ENCODE results near the gene ZNF385B. TPM values are rescaled to one million over a fixed set of nuclear protein-coding genes. Genes with fewer than 3 reads are reported as not detected.
"Not testable (repeated sequence)": the region's sequence is repeated elsewhere in the genome, so short reads cannot be mapped to it uniquely, and the experiment has no call there.

ZNF385B gene
- total RNA-seq, 1 donor from 2014 or later: not detected

- Mint-ChIP-seq H3K27me3 (ENCODE audit: insufficient read depth) (peaks cover 4% of the 10 kb centered on the region), H3K36me3 (ENCODE audit: low read depth) (no peaks in the 10 kb centered on the region), H3K9me3 (peaks cover 10% of the 10 kb centered on the region), H3K27ac (no peak overlapping the region), H3K4me3 (no peak overlapping the region), H3K4me1 (ENCODE audit: low read depth) (no peaks in the 10 kb centered on the region)
- no peak for DNase-seq (ENCODE audit: low spot score)
- intact Hi-C loops (cut with micrococcal nuclease): no loop called here
Observed at GRCh38 chr2:179461420-179461819, 400.0 kb downstream of the ZNF385B start.

GRCh38 chr2:179460181-179460929 lies 401.1 kb downstream of the ZNF385B start:
- intact Hi-C loops (cut with micrococcal nuclease): no loop called here
- H3K27me3 Mint-ChIP-seq (ENCODE audit: insufficient read depth): peaks cover 4% of the 10 kb centered on the region
- no peaks in the 10 kb centered on the region for H3K36me3 Mint-ChIP-seq (ENCODE audit: low read depth)
- no peak overlapping the region for H3K4me3 Mint-ChIP-seq
- peaks cover 10% of the 10 kb centered on the region for H3K9me3 Mint-ChIP-seq
- no peak for DNase-seq (ENCODE audit: low spot score)
- H3K27ac Mint-ChIP-seq: no peak overlapping the region
- no peaks in the 10 kb centered on the region for H3K4me1 Mint-ChIP-seq (ENCODE audit: low read depth)

- H3K36me3 Mint-ChIP-seq (ENCODE audit: low read depth); H3K4me1 Mint-ChIP-seq (ENCODE audit: low read depth); DNase-seq (ENCODE audit: low spot score); H3K4me3 Mint-ChIP-seq; intact Hi-C loops (cut with micrococcal nuclease); H3K9me3 Mint-ChIP-seq; H3K27ac Mint-ChIP-seq; H3K27me3 Mint-ChIP-seq (ENCODE audit: insufficient read depth): not testable (repeated sequence)
Observed at GRCh38 chr2:179458113-179458512, 403.3 kb downstream of the ZNF385B start.

GRCh38 chr2:179455824-179456223 lies 405.6 kb downstream of the ZNF385B start:
- H3K4me3 Mint-ChIP-seq: no peak overlapping the region
- H3K36me3 Mint-ChIP-seq (ENCODE audit: low read depth): no peaks in the 10 kb centered on the region
- H3K9me3 Mint-ChIP-seq: peaks cover 4% of the 10 kb centered on the region
- no peak for DNase-seq (ENCODE audit: low spot score)
- no peaks in the 10 kb centered on the region for H3K4me1 Mint-ChIP-seq (ENCODE audit: low read depth)
- intact Hi-C loops (cut with micrococcal nuclease): no loop called here
- no peak overlapping the region for H3K27ac Mint-ChIP-seq
- H3K27me3 Mint-ChIP-seq (ENCODE audit: insufficient read depth): peaks cover 4% of the 10 kb centered on the region

- H3K4me1 Mint-ChIP-seq (ENCODE audit: low read depth): no peaks in the 10 kb centered on the region
Observed at GRCh38 chr2:179455172-179455524, 406.3 kb downstream of the ZNF385B start.

GRCh38 chr2:179454443-179455171 lies 406.8 kb downstream of the ZNF385B start:
- no peak overlapping the region for H3K27ac Mint-ChIP-seq
- peaks cover 4% of the 10 kb centered on the region for H3K9me3 Mint-ChIP-seq
- intact Hi-C loops (cut with micrococcal nuclease): no loop called here
- DNase-seq (ENCODE audit: low spot score): no peak
- H3K4me1 Mint-ChIP-seq (ENCODE audit: low read depth): no peaks in the 10 kb centered on the region
- no peaks in the 10 kb centered on the region for H3K36me3 Mint-ChIP-seq (ENCODE audit: low read depth)
- H3K4me3 Mint-ChIP-seq: no peak overlapping the region
- H3K27me3 Mint-ChIP-seq (ENCODE audit: insufficient read depth): peaks cover 4% of the 10 kb centered on the region

More at GRCh38 chr2:179455172-179455524, 406.3 kb downstream of the ZNF385B start:
- no peak overlapping the region for H3K27ac Mint-ChIP-seq
- H3K36me3 Mint-ChIP-seq (ENCODE audit: low read depth): no peaks in the 10 kb centered on the region
- no peak for DNase-seq (ENCODE audit: low spot score)
- H3K27me3 Mint-ChIP-seq (ENCODE audit: insufficient read depth): peaks cover 4% of the 10 kb centered on the region
- H3K4me3 Mint-ChIP-seq: no peak overlapping the region
- H3K9me3 Mint-ChIP-seq: peaks cover 4% of the 10 kb centered on the region
- intact Hi-C loops (cut with micrococcal nuclease): no loop called here

- Mint-ChIP-seq H3K27ac (no peak overlapping the region), H3K4me1 (ENCODE audit: low read depth) (no peaks in the 10 kb centered on the region), H3K36me3 (ENCODE audit: low read depth) (no peaks in the 10 kb centered on the region), H3K4me3 (no peak overlapping the region), H3K9me3 (no peaks in the 10 kb centered on the region), H3K27me3 (ENCODE audit: insufficient read depth) (no peaks in the 10 kb centered on the region)
- no peak for DNase-seq (ENCODE audit: low spot score)
- intact Hi-C loops (cut with micrococcal nuclease): no loop called here
Observed at GRCh38 chr2:179449010-179449409, 412.4 kb downstream of the ZNF385B start.

GRCh38 chr2:179447839-179448447 lies 413.5 kb downstream of the ZNF385B start:
- Mint-ChIP-seq H3K9me3 (no peaks in the 10 kb centered on the region), H3K27me3 (ENCODE audit: insufficient read depth) (peaks cover 8% of the 10 kb centered on the region), H3K36me3 (ENCODE audit: low read depth) (no peaks in the 10 kb centered on the region), H3K27ac (no peak overlapping the region), H3K4me1 (ENCODE audit: low read depth) (no peaks in the 10 kb centered on the region), H3K4me3 (no peak overlapping the region)
- DNase-seq (ENCODE audit: low spot score): no peak
- intact Hi-C loops (cut with micrococcal nuclease): no loop called here

GRCh38 chr2:179447421-179447820 lies 414.0 kb downstream of the ZNF385B start:
- H3K27me3 Mint-ChIP-seq (ENCODE audit: insufficient read depth): peaks cover 12% of the 10 kb centered on the region
- no peak for DNase-seq (ENCODE audit: low spot score)
- no peaks in the 10 kb centered on the region for H3K4me1 Mint-ChIP-seq (ENCODE audit: low read depth)
- intact Hi-C loops (cut with micrococcal nuclease): no loop called here
- no peak overlapping the region for H3K27ac Mint-ChIP-seq
- no peak overlapping the region for H3K4me3 Mint-ChIP-seq
- H3K36me3 Mint-ChIP-seq (ENCODE audit: low read depth): no peaks in the 10 kb centered on the region
- H3K9me3 Mint-ChIP-seq: no peaks in the 10 kb centered on the region

GRCh38 chr2:179446476-179447141 lies 414.8 kb downstream of the ZNF385B start:
- intact Hi-C loops (cut with micrococcal nuclease): no loop called here
- no peak for DNase-seq (ENCODE audit: low spot score)
- Mint-ChIP-seq H3K27me3 (ENCODE audit: insufficient read depth) (peaks cover 12% of the 10 kb centered on the region), H3K4me1 (ENCODE audit: low read depth) (no peaks in the 10 kb centered on the region), H3K36me3 (ENCODE audit: low read depth) (no peaks in the 10 kb centered on the region), H3K9me3 (no peaks in the 10 kb centered on the region), H3K27ac (no peak overlapping the region), H3K4me3 (no peak overlapping the region)

- no peak for DNase-seq (ENCODE audit: low spot score)
- H3K27me3 Mint-ChIP-seq (ENCODE audit: insufficient read depth): peaks cover 14% of the 10 kb centered on the region
- H3K4me1 Mint-ChIP-seq (ENCODE audit: low read depth): no peaks in the 10 kb centered on the region
- H3K36me3 Mint-ChIP-seq (ENCODE audit: low read depth): no peaks in the 10 kb centered on the region
- no peak overlapping the region for H3K27ac Mint-ChIP-seq
- H3K9me3 Mint-ChIP-seq: no peaks in the 10 kb centered on the region
- H3K4me3 Mint-ChIP-seq: no peak overlapping the region
- intact Hi-C loops (cut with micrococcal nuclease): no loop called here
Observed at GRCh38 chr2:179444056-179444455, 417.4 kb downstream of the ZNF385B start.

- Mint-ChIP-seq H3K4me1 (ENCODE audit: low read depth) (no peaks in the 10 kb centered on the region), H3K4me3 (no peak overlapping the region), H3K36me3 (ENCODE audit: low read depth) (no peaks in the 10 kb centered on the region), H3K9me3 (no peaks in the 10 kb centered on the region), H3K27me3 (ENCODE audit: insufficient read depth) (peaks cover 15% of the 10 kb centered on the region), H3K27ac (no peak overlapping the region)
- intact Hi-C loops (cut with micrococcal nuclease): no loop called here
- no peak for DNase-seq (ENCODE audit: low spot score)
Observed at GRCh38 chr2:179443180-179443579, 418.2 kb downstream of the ZNF385B start.

GRCh38 chr2:179442206-179442605 lies 419.2 kb downstream of the ZNF385B start:
- Mint-ChIP-seq H3K36me3 (ENCODE audit: low read depth) (no peaks in the 10 kb centered on the region), H3K4me3 (no peak overlapping the region), H3K27ac (no peak overlapping the region), H3K9me3 (no peaks in the 10 kb centered on the region), H3K4me1 (ENCODE audit: low read depth) (no peaks in the 10 kb centered on the region), H3K27me3 (ENCODE audit: insufficient read depth) (peaks cover 15% of the 10 kb centered on the region)
- no peak for DNase-seq (ENCODE audit: low spot score)
- intact Hi-C loops (cut with micrococcal nuclease): no loop called here
